Nephron (organoid): ENCODE data around the gene SF1.

Source experiments
- H3K27ac Mint-ChIP-seq, 3 experiments: 2 replicates each; pipeline ENCODE4 v1.8.0; 2020; ENCODE audit warnings: mixed read lengths in 3 of 3, mild to moderate bottlenecking in 2 of 3, moderate library complexity in 1 of 3
- H3K27me3 Mint-ChIP-seq: 2 replicates; pipeline ENCODE4 v1.8.0; 2021; ENCODE audit warnings: low read depth, mild to moderate bottlenecking, moderate library complexity, mixed read lengths
- H3K36me3 Mint-ChIP-seq: 2 replicates; pipeline ENCODE4 v1.8.0; 2020; ENCODE audit warnings: low read depth, mixed read lengths
- H3K4me1 Mint-ChIP-seq: 2 replicates; pipeline ENCODE4 v1.8.0; 2020; ENCODE audit warnings: mixed read lengths
- H3K4me3 Mint-ChIP-seq, 3 experiments: 2 replicates each; pipeline ENCODE4 v1.8.0; 2020; ENCODE audit warnings: mild to moderate bottlenecking in 3 of 3, mixed read lengths in 3 of 3, moderate library complexity in 2 of 3
- H3K9me3 Mint-ChIP-seq: 2 replicates; pipeline ENCODE4 v1.8.0; 2020; ENCODE audit warnings: mixed read lengths
- TF ChIP-seq, protein P1 (sequence below), 3 experiments: fragments of 200-600 bp; sonication (generic); IDR thresholded peaks; one replicate each; pipeline ENCODE4 v1.5.0; 2021; ENCODE audit warnings: antibody characterized with exemption in 3 of 3; ENCODE audit not compliant: unreplicated experiment in 3 of 3

SF1 gene

DNA sequence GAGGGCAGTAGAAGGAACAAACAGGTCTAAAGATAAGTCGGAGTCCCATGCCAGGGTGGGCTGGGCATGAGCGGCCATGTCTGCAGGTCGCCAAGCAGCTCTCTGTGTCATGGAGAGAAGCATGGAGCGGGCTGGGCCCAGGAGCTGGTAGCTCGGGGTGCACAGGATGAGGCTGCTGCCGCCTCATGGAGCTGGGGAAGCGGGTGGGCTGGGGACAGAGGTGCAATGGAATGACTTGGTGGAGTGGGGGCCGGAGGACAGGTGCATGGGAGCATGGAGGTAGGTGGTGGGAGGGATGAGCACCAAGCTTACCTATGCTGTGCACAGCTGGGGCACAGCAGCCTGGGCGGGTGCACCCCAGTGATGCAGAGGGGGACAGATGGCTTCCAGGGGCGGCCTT lies 58.9 kb downstream of the SF1 start:
- Mint-ChIP-seq H3K36me3 (no peaks in the 10 kb centered on the region), H3K27ac (no peak overlapping the region), H3K27me3 (peaks cover 93% of the 10 kb centered on the region), H3K4me1 (peaks cover 6% of the 10 kb centered on the region), H3K9me3 (no peaks in the 10 kb centered on the region), H3K4me3 (no peak overlapping the region)
- TF ChIP-seq, protein P1, sequence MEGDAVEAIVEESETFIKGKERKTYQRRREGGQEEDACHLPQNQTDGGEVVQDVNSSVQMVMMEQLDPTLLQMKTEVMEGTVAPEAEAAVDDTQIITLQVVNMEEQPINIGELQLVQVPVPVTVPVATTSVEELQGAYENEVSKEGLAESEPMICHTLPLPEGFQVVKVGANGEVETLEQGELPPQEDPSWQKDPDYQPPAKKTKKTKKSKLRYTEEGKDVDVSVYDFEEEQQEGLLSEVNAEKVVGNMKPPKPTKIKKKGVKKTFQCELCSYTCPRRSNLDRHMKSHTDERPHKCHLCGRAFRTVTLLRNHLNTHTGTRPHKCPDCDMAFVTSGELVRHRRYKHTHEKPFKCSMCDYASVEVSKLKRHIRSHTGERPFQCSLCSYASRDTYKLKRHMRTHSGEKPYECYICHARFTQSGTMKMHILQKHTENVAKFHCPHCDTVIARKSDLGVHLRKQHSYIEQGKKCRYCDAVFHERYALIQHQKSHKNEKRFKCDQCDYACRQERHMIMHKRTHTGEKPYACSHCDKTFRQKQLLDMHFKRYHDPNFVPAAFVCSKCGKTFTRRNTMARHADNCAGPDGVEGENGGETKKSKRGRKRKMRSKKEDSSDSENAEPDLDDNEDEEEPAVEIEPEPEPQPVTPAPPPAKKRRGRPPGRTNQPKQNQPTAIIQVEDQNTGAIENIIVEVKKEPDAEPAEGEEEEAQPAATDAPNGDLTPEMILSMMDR (IDR thresholded peaks at IDR 0.05; ENCODE audit: unreplicated experiment in 3 of 3): no peak

DNA sequence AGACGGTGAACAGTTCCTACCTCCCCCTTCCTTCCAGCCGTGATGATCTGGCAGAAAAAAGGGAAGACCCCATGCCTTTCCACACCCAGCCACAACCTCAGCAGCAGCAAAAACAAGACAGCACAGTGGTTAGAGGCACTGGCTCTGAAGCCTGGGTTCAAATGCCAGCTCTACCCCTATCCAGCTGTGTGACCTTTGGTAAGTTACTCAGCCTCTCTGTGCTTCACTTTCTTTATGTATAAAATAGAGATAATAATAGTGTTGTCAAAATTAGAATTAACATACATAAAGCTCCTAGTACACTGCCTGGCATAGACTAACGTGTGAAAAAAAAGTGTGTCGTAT lies 59.6 kb downstream of the SF1 start:
- H3K27me3 Mint-ChIP-seq: peaks cover 95% of the 10 kb centered on the region
- H3K9me3 Mint-ChIP-seq: no peaks in the 10 kb centered on the region
- TF ChIP-seq, protein P1 (IDR thresholded peaks at IDR 0.05; ENCODE audit: unreplicated experiment in 3 of 3): no peak
- H3K27ac Mint-ChIP-seq: no peak overlapping the region
- H3K4me3 Mint-ChIP-seq: no peak overlapping the region
- no peaks in the 10 kb centered on the region for H3K36me3 Mint-ChIP-seq
- peaks cover 7% of the 10 kb centered on the region for H3K4me1 Mint-ChIP-seq

DNA sequence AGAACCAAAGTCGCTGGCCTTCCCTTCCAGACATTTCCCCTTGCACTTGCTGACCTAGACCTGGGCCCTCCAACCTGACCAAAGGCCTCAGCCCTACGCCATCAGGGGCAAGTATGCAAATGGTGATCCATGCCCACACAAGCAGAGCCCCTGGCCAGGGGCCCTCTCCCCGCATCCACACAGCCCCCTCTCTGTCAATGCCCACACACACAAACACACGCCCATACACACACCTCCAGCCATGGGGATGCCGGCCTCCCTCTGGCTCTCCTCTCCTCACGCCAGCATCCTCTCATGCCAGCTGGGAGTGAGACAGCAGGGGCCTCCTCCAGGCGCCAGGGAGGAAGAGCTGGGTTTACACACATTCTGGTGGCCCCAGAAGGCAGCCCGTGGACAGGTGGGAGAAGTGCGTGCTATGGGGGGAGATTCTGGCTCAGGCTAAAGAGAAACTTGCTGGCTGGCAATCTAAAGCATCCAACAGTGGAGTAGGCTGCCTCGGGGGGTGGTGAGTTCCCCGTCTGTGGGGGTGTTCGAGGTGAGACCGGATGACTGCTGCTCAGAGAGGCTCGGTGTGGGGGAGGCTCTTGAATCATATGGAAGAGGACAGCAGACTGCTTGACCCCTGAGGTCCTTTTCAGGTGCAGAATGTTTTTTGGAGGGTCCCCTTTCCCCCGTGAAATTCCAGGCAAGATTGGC lies 60.1 kb downstream of the SF1 start:
- Mint-ChIP-seq H3K4me3 (no peak overlapping the region), H3K27me3 (peaks cover 94% of the 10 kb centered on the region), H3K36me3 (no peaks in the 10 kb centered on the region), H3K27ac (no peak overlapping the region), H3K9me3 (no peaks in the 10 kb centered on the region), H3K4me1 (peaks cover 7% of the 10 kb centered on the region)
- TF ChIP-seq, protein P1 (IDR thresholded peaks at IDR 0.05; ENCODE audit: unreplicated experiment in 3 of 3): no peak

- TF ChIP-seq, protein P1 (IDR thresholded peaks at IDR 0.05; ENCODE audit: unreplicated experiment in 3 of 3): no peak
- Mint-ChIP-seq H3K4me1 (peaks cover 7% of the 10 kb centered on the region), H3K27ac (no peak overlapping the region)
Observed at GRCh38 chr11:64717268-64717578, 61.1 kb downstream of the SF1 start.

DNA sequence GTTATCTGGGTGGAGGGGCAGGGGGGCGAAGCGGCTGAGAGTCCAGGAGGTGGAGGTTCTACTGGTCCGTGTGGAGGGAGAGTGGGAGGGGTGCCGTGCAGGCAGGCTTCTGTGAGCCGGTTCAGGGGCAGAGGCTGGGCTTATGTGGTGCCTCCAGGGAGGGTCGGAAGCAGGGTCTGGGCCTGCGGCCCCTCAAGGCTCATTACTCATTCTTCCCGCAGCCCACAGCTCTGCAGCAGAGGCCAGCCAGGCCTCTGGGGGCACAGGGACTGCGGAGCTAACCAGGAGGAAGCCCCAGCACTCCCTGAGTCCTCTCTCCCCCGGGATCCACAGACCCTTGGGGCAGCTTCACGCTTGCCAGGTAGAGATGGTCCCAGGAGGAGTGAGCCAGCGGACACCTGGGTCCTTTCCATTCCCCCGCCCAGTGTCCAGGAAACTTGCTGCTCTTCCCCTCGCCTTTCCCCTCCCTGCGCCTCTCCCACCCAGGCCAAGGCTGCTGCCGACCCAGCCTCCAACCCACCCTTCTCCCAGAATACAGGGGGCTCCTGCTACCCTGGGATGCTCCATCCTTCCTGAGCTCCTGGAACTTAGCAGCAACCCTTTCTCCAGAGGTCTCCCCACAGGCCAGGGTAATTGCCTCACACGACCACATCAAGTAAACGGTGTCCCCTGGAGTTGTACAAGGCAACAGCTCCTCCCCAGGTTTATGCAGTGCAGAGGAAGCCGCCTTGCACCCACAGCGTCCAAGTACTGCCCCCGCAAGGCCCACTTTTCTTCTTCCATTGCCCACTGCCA lies 61.7 kb downstream of the SF1 start:
- Mint-ChIP-seq H3K4me1 (peaks cover 13% of the 10 kb centered on the region), H3K27me3 (peaks cover 89% of the 10 kb centered on the region), H3K36me3 (no peaks in the 10 kb centered on the region), H3K9me3 (no peaks in the 10 kb centered on the region), H3K4me3 (peak overlapping the region in 2 of 3 experiments; percentile 10 to 56), H3K27ac (no peak overlapping the region)
- TF ChIP-seq, protein P1 (IDR thresholded peaks at IDR 0.05; ENCODE audit: unreplicated experiment in 3 of 3): no peak

More at GRCh38 chr11:64717268-64717578, 61.1 kb downstream of the SF1 start:
- Mint-ChIP-seq H3K9me3 (no peaks in the 10 kb centered on the region), H3K36me3 (no peaks in the 10 kb centered on the region), H3K4me3 (no peak overlapping the region), H3K27me3 (peaks cover 89% of the 10 kb centered on the region)
